HG02642 (cell line): ENCODE results near the gene ZNHIT1.
A peak's percentile ranks its signal among the peaks of the same experiment; 100 is the strongest.

Source experiments
- ATAC-seq: cut with Tn5 transposase; IDR thresholded peaks from one replicate; pipeline ENCODE4 v1.9.1; 2021; ENCODE audit warnings: mild to moderate bottlenecking; ENCODE audit not compliant: unreplicated experiment, poor library complexity

ZNHIT1 gene

DNA sequence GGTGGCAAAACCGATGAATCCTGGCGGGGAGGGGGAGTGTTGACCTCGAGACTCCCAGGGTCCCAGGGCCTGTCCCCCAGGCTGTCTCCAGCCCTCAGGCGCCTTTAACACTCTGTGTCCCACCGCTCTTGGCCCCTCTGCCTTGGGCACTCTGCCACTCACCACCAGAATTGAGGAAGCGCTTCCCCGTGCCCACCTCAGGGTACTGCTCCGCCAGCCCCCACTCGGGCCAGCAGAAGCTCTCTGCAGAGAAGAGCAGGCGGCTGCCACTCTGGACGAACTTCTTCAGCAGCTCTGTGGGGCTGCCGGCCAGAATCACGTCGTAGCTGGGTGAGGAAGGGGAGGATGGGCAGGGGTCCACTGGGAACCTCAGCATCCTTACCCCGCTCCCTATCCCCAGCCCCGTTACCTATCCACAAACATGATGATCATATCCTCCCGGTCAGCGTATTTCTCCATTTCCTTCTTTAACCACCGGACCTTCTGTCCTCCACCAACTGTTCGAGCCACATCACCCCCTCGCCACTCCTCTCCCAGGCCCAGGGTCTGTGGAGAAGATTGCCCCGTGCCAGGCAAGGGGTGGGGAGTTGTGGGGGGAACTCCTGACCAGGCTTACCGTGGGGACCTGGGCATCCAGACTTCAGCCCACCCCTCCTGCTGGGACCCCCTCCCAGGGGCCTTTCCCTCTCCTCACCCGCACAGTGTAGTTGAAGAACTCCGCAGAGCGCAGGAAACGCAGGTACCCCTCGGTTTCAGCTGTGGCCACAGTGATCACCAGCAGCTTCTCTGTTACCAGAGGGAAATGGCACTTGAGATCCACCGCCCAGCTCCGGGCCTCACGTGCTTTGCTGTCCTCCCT is 1.7 kb upstream of the ZNHIT1 start:
- no peak for ATAC-seq

DNA sequence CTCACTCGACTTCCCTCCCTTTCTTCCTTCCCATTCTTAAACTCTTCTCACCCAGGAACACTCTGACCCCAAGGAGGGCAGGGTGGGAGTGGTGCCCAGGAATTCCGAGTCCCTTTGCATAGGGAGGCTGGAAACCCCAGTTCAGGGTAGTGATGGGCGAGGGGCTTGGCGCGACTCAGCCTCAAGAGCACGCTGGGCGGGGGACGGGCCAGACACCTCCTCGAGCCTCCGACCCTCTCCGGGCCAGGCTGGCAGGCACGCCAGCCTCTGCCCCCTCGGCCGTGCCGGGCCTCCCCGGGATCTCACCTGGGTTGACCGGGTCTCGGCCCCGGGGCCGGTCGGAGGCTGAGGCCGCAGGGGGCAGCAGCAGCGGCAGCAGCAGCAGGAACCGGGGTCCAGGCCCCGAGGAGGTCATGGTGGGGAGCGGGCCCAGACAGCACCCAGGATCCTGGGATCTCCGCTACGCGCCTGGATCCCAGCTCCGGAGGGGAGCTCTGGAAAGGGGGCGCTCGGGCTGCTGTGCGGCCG is 1.0 kb upstream of the ZNHIT1 start:
- peak; percentile 29 for ATAC-seq

DNA sequence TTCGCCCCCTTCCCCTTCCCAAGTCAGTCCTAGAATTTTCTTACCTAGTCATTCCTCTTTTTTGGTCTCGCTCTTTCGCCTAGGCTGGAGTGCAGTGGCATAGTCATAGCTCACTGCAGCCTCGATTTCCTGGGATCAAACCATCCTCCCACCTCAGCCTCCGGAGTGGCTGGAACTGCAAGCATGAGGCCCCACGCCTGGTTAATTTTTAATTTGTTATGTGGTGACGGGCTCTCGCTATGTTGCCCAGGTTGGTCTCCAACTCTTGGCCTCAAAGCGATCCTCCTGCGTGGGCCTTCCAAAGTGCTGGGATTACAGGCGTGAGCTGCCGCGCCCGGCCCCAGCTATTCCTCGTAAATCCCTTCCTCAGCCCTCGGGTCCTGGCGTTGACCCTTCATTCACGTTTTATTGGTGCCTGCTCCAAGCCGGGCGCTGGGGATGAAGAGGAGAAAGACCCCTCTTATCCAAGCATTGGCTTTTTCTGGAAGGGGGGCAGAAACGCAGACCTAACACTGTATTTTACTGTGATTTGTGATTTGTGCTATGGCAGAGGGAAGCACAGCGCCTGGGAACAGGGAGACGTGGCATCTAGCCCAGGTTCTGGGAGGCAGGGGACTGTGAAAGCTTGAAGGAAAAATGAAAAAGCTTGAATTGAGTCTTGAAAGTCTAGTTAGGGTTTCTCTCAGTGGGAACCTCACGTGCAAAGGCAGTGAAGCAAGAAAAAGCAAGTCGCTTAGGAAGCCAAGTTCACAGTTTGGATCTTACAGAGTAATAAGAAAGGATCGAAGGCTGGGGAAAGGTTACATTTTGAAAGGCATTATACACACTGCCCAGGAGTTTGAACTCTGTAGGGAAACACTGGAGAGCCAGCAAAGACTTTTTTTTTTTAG is 516 bp downstream of the ZNHIT1 start:
- peak; percentile 21 for ATAC-seq

DNA sequence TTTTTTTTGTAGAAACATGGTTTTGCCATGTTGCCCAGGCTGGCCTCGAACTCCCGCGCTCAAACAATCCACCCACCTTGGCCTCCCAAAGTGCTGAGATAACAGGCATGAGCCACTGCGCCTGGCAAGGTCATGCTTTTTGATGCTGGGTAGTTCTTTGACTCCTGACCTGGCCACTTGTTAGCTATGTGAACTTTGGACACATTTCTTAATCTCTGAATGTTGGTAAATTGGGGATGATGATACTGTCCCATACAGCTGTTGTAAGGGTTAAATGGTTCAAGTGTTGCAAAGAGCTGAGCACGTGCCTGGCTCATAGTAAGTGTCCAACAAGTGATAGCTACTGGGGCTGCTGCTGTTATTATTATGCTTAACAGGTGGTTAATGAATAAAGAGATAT is 2.3 kb downstream of the ZNHIT1 start:
- no peak for ATAC-seq

DNA sequence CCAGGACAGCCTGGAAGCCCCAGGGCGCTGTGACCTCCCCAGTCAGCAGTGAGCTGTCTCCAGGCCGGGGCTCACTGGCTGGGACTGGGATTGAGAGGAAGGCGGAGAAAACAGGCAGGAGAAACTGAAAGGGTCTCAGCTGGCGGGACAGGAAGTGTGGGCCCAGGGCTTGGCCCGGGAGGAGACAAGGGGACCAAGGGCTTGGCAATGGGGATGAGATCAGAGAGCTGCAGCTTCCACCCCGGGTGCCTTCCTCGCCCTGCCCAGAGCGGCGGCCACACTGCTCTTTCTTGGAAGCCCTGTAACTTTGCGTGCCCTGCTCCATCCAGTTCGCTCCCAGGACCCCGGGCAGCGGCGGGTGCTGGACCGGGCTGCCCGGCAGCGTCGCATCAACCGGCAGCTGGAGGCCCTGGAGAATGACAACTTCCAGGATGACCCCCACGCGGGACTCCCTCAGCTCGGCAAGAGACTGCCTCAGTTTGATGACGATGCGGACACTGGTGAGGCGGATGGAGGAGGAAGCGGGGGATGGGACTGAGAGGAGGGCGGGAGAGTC is 4.4 kb downstream of the ZNHIT1 start:
- no peak for ATAC-seq

DNA sequence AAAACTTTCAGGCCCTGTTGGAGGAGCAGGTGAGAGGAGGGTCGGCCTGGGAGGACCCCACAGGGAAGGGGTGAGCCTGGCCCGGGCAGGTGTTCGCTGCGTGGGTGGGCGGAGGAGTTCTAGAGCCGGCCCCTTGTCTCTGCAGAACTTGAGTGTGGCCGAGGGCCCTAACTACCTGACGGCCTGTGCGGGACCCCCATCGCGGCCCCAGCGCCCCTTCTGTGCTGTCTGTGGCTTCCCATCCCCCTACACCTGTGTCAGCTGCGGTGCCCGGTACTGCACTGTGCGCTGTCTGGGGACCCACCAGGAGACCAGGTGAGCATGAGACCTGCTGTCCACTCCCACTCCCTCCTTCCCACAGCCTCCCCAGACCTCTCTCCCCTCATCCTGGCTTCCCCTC is 5.6 kb downstream of the ZNHIT1 start:
- no peak for ATAC-seq

DNA sequence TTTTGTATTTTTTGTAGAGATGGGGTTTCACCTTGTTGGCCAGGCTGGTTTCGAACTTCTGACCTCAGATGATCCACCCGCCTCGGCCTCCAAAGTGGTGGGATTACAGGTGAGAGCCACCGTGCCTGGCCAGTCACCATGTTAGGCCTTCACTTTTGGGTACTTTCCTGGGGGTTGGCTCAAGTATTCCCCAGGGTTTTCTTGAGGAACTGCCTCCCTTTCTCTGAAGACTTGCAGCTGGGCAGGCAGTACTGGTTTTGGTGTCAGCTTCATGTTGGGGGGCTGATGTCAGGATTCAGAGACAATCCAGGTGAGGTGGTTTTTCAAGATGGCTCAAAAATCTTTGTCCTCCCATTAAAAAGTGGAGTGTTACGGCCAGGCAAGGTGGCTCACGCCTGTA is 7.7 kb downstream of the ZNHIT1 start:
- ATAC-seq: no peak

DNA sequence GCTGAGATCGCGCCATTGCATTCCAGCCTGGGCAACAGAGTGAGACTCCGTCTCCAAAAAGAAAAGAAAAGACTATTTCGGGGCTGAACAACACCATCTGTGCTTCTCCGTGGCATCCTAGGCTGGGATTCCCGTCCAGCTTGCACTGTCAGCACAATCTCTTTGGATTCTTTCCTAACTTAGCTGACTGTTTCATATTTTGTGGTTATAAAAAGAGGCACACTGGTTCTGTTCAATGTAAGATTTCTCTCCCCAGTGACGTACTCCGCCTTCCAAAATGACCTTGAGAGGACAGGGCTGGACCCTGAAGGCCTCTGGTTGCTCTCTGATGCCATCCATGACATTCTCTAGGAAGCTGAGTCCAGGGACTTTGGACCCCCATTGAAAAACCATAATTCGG is 8.8 kb downstream of the ZNHIT1 start:
- ATAC-seq: no peak

DNA sequence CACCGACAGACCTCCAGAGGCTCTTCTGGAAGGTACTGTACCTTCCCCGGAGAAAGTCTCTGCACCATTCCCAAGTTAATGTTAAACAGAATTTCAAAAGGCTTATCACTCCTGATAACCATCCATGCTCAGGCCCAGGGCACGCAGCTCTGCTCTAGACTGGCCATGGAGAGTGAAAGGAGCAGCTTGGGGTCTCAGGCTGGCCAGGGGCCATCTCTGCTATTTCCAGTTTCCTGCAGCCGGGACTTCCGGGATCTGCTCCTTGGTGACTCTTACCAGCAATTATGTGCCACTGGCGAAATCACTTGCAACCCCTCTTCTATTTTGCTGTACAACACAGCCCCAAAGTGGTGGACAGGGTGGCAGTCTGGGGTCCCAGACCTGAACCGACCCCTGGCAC is 13.7 kb downstream of the ZNHIT1 start:
- no peak for ATAC-seq

DNA sequence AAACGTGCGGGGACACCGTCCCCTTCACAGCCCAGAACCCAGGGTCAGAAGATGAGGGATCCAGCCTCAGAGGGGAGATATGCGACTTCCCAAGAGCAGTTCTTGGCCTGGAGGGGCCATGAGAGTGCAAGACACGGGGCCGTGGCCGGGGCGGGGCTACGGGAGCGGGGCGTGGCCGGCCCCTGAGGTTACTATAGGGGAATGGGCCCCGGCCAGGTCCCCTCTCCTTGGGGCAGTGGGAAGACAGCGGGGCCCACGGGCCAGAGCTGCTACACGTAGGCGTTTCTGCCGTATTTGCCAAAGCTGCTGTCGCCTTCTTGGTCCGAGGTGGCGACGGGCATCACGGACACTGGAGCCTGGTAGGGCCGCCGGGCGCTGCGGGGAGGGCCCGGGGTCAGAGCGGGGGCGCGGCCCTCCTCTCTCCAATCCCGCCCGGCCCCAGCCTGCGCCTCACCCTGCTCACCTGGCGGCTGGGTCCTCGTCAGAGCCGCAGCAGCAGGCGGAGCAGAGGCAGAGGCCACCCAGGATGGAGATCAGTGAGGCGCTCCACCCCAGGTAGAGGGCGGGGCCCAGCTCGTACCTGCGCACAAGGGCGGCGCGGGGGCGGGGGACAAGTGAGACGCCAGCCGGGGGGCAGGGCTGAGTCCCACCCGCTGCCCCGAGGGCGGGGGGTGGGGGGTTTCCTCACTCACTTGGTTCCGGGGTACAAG is 14.3 kb downstream of the ZNHIT1 start:
- no peak for ATAC-seq

DNA sequence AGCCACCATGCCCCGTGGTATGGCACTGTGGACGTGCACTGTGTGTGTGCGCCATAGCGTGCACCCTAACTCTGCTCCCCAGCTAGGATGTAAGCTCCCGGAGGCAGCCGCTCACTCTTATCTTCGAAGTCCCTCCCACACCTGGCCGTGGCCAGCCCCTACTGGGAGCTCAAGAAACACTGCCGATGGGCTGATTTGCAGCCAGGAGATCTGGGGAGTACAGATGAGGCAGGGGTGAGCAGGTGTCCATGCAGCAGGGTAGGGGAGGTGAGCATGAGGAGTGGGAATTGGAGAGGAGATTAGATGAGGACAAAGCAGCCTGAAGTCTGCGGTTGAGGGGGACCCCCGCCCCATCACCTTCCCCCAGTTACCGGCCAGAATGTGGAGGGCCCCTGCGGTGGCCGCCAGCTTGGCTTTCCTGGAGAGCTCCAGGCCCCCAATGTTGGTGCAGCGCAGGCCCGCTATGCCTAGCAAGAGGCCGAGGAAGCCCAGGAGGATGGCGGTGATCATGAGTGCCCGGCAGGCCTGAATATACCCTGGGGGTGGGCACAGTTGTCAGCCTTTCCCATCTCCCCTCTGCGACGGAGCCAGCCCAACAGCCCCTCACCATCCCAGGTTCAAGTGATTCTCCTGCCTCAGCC is 16.1 kb downstream of the ZNHIT1 start:
- no peak for ATAC-seq

DNA sequence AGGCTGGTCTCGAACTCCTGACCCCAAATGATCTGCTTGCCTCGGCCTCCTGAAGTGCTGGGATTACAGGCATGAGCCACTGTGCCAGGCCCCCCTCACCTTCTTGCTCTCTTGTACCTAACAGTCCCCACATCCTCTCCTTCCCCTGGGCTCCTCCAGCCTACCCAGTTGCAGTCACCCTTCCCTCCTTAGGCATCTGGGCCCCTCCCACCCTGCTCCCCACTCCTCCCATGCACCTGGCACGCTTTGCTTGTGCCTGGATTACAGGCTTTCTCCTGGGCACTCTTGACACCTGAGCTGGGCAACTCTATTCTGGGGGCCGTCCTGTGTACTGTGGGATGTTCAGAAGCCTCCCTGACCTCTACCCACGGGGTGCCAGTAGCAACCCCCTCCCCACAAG is 16.7 kb downstream of the ZNHIT1 start:
- no peak for ATAC-seq

DNA sequence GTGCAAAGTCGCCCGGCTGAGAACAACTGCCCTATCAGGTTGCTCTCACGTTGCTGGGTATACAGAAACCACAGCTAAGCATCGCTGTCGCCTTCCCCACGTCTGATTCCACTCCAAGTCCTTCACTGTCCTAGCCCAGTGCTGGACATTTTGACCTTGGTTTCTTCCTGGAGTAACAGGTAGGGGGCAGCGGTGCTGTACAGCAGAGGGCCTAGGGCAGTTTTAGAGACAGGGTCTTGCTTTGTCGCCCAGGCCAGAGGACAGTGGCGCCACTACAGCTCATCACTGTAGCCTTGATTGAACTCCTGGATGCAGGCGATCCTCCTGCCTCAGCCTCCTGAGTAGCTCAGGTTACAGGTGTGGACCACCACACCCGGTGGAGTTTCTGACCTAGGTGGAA is 17.1 kb downstream of the ZNHIT1 start:
- ATAC-seq: no peak

DNA sequence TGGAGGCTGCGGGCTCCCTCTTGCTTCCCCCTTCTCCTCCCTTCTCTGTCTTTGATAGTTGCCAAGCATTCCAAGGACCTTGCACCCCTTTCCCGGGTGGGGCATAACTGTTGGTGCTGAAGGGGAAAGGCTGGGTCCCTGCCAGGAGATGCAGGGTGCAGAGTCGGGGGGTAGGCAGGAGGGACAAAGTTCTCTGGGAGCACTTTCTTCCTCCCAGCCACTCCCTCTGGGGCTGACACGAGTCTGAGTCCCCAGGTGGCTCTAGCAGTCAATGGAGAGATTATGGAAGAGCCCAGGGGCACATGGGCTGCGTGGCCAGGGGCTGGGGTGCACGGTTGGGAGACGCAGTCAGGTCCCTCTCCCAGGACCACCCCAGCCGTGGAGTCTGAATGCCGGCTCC is 17.6 kb downstream of the ZNHIT1 start:
- ATAC-seq: no peak

DNA sequence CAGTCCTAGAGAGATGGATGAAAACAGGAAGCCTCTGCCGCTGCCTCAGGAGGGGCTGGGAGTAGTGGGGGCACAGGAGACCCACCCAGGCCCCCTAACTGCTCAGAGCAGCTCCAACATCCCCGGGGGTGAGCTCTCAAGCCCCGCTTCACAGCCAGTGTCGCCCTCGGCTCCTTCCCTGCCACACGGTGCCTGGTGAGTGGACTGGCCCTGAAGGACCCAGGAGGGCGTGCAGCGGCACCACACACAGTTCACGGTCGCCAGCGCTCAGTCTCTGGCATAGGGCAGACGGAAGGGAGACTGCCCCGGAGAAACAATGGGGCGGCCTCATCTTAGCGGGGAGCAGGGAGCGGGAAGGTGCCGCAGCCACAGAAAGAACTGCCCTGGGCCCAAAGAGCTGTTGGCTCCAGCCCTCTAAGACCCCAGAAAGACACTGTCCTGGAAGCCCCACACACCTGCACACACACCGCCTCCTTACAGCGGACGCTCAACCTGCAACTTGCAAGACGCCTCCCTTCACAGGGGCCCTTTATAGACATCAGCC is 18.4 kb downstream of the ZNHIT1 start:
- ATAC-seq: no peak

DNA sequence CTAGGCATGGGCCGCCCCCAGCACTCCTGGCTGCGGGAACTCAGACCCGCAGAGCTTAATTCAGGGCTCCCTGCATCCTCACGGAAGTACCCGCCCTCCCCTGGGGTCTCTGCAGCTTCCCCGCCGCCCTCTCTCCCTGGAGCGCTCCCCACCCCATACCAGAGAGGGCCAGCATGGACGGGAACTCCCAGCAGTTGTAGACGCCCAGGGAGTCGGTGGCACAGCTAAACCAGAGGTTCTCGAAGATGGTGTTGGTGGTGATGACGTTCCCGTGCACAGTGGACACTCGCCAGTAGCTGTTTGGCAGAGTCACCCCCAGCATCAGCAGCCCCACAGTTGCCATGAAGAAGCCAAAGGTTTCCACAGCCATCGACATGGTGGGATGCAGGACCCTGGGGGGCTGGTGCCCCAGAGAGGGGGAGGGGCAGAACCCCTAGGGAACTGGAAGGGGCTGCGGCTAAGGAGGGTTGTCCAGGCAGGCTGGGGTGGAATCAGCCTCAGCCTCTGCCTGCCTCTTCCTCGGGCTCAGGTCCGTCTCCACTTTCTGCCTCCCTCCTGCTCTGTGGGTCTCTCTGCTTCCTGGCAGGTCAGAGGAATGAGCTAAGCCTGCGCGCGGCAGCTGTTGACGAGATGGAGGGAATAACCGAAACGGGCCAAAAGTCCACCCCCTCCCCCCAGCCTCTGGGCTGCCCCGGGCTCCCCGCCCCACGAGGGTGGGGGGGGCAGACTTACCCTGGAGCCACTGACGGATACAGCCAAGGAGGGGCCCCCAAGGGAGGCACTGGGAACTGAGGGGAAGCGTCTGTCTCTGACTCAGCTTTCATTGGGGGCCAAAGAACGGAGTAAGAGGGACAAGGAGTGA is 19.5 kb downstream of the ZNHIT1 start, which contains the start of gene CLDN15:
Gene CLDN15 (minus strand): TSS at position 597 of the 862 bp plus-strand sequence. CDS start 221 bp downstream, at position 376.
- no peak for ATAC-seq

DNA sequence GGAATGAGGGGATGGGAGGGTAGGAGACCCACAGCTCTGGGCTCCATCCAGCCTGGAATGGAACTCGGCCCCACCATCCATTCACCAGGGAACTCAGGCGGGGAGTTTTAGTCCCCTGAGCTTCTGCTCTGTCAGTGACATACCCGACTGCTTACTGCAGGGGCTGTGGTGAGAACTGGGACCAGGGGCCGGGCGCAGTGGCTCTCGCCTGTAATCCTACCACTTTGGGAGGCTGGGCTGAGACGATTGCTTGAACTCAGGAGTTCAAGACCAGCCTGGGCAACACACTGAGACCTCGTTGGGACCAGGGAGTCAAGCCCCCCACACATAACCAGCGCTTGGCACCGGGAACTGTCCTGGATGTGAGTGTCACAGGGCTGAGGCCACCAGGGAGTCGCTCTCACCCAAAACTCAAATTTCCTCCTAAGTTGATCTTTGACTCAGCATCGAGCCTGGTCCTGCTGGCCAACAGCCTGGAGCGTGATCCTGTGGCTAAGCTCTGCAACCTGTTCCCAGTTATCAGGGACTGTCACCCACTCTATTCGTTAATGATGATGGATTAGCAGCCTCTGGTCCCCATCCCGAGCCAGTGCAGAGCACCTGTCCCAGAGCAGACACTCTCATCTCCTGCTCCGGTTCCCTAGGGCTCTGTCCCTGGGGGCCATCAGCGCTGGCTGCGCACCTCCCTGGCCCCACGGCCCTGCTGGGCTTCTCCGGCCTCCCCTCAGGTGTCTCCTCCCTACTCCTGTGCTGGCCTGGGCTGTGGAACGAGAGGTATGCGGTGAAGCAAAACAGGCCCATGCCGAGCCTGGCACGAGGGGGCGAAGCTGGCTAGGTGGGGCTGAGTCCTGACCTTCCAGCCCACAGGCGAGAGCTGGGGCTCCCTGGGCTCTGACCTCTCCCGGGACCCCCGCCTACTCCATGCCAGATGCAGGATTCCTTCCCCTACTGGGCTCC is 20.5 kb downstream of the ZNHIT1 start:
- ATAC-seq: no peak
